Ovary (tissue), 9 donors: ENCODE results near the gene ANGPTL2. TPM values are rescaled to one million over a fixed set of nuclear protein-coding genes. Genes with fewer than 3 reads are reported as not detected.
A peak's percentile ranks its signal among the peaks of the same experiment; 100 is the strongest.

Experiments used
- DNase-seq, 5 donors: peaks; one replicate each; pipeline ENCODE4 v3.0.0-alpha.2; 2019 to 2020
- H3K27ac ChIP-seq, 2 donors: fragments of 200-600 bp; one replicate each; pipeline versions ENCODE4 v1.5.1 to v1.8.0; 2019 to 2022
- H3K27me3 ChIP-seq: fragments of 200-600 bp; one replicate; pipeline ENCODE4 v1.8.0; 2022
- H3K36me3 ChIP-seq: fragments of 200-600 bp; sonication (generic); one replicate; pipeline ENCODE4 v1.5.1; 2019
- H3K4me1 ChIP-seq: one replicate; pipeline ENCODE4 v1.8.1; 2013; ENCODE audit warnings: mild to moderate bottlenecking, moderate library complexity; ENCODE audit not compliant: insufficient read depth
- H3K4me3 ChIP-seq: fragments of 200-600 bp; sonication (generic); one replicate; pipeline ENCODE4 v1.5.1; 2017
- H3K9me3 ChIP-seq, 2 donors: fragments of 200-600 bp in 1 of 2; sonication (generic) in 1 of 2; one replicate each; pipeline versions ENCODE4 v1.5.1 to v1.8.1; 2013 to 2019; ENCODE audit warnings: mild to moderate bottlenecking in 1 of 2, moderate library complexity in 1 of 2
- CTCF ChIP-seq, 3 donors: fragments of 450-650 bp in 2 of 3; fragments of 200-600 bp in 1 of 3; IDR thresholded peaks; one replicate each; pipeline versions ENCODE4 v1.5.1 to v1.8.0; 2016 to 2022; ENCODE audit warnings: antibody characterized with exemption in 3 of 3, mild to moderate bottlenecking in 1 of 3
- EP300 ChIP-seq: sonication (generic); formaldehyde crosslinking; IDR thresholded peaks from one replicate; pipeline ENCODE4 v1.6.1; 2017; ENCODE audit warnings: antibody characterized with exemption
- POLR2A ChIP-seq: fragments of 450-650 bp; IDR thresholded peaks from one replicate; pipeline ENCODE4 v1.6.1; 2017; ENCODE audit warnings: antibody characterized with exemption, mild to moderate bottlenecking, moderate library complexity
- WGBS, 3 donors: extraction: QIAGEN DNeasy Blood & Tissue Kit in 1 of 3; methylation state at CpG; one replicate each; pipeline versions ENCODE4 v1.1.5 to v1.1.7; 2013 to 2017; 5-methylcytosine and 5-hydroxymethylcytosine counted together
- intact Hi-C, 4 donors: fragments of 100-400 bp; cut with DNase I; formaldehyde crosslinking; loops; one replicate each; pipeline versions ENCODE4 v1.11.0 to v1.15.1; 2022 to 2023
- polyA plus RNA-seq, 2 donors: library from polyadenylated mRNA; stranded (reverse); fragments of 200-250 nt in 1 of 2; fragments of 350-450 nt in 1 of 2; fragmentation: Illumina TruSeq in 1 of 2; extraction: RNeasy Lipid Tissue Mini Kit (QIAGEN cat#74804) in 1 of 2; gene quantifications; one replicate each; pipeline ENCODE4 v1.2.3, GENCODE V29; 2013 to 2014
- total RNA-seq, 7 donors: library from RNA; depleted of rRNA in 2 of 7; stranded (reverse); fragments of >200 nt in 2 of 7; fragmentation: NEBNext Ultra II Directional in 3 of 7; extraction: Animal tissue kit (Norgen Biotek cat#: 25700) in 3 of 7; gene quantifications; one replicate each; pipeline versions ENCODE4 v1.1.0 to v1.2.4, GENCODE V29; 2016 to 2023
- donor health status: DM: no; HTN: no; CAD: no; lungs with moderate emphysema.
- donor health status: DM: no; HTN: no; CAD: no.
- donor health status: Bipolar disorder and iron deficiency.
- donor health status: DM: yes; HTN: yes; CAD: no.
- donor health status: DM: no; HTN: no; CAD: no.
- donor health status: DM: yes; HTN: yes; CAD: no.

ANGPTL2 gene
- total and polyA plus RNA-seq, 9 donors = 9.8 to 114 (median 64.1) TPM

GRCh38 chr9:127135056-127135745 lies 12.8 kb upstream of the ANGPTL2 start:
- intact Hi-C loops = loop anchor here in 1 of 4 donors (5.0 kb wide), 1 partner anchor 47 kb away; no protein-coding TSS in a partner anchor
- peak; percentile 9 to 30 (median 24) for DNase-seq
- H3K36me3 ChIP-seq = no peaks in the 10 kb centered on the region
- 63 to 89% (median 70%) methylated on average over 4 of the region's 4 CpGs for WGBS, 3 donors
- peaks cover 12% of the 10 kb centered on the region for H3K4me1 ChIP-seq
- H3K27me3 ChIP-seq = no peaks in the 10 kb centered on the region
- peak overlapping the region in 1 of 2 donors; percentile 24 for H3K27ac ChIP-seq
- H3K4me3 ChIP-seq = no peak overlapping the region
- TF ChIP-seq CTCF (IDR thresholded peaks at IDR 0.05) = no peak
- TF ChIP-seq POLR2A = no peak
- no peak for TF ChIP-seq EP300
- H3K9me3 ChIP-seq = no peaks in the 10 kb centered on the region

GRCh38 chr9:127133739-127134167 lies 11.3 kb upstream of the ANGPTL2 start:
- Histone ChIP-seq H3K36me3 (no peaks in the 10 kb centered on the region), H3K4me3 (no peak overlapping the region), H3K27ac (peak overlapping the region; percentile 64 to 67), H3K4me1 (peaks cover 12% of the 10 kb centered on the region), H3K27me3 (no peaks in the 10 kb centered on the region), H3K9me3 (no peaks in the 10 kb centered on the region)
- TF ChIP-seq POLR2A (no peak), CTCF (IDR thresholded peaks at IDR 0.05) (no peak), EP300 (no peak)
- intact Hi-C loops = loop anchor here in 1 of 4 donors (5.0 kb wide), 1 partner anchor 44 kb away; no protein-coding TSS in a partner anchor
- DNase-seq = peak; percentile 72 to 82 (median 79)
- WGBS, 3 donors = 5 to 8% (median 6%) methylated on average over 13 of the region's 13 CpGs

- intact Hi-C loops = loop anchor here in 1 of 4 donors (5.0 kb wide), 1 partner anchor 44 kb away; no protein-coding TSS in a partner anchor
- peaks cover 12% of the 10 kb centered on the region for H3K4me1 ChIP-seq
- peak in 4 of 5 donors; percentile 35 to 50 (median 44) for DNase-seq
- 52 to 64% (median 58%) methylated on average over 15 of the region's 15 CpGs for WGBS, 3 donors
- TF ChIP-seq POLR2A (no peak), CTCF (IDR thresholded peaks at IDR 0.05) (no peak), EP300 (no peak)
- H3K27ac ChIP-seq = peak overlapping the region; percentile 64 to 67
- no peaks in the 10 kb centered on the region for H3K36me3 ChIP-seq
- H3K9me3 ChIP-seq = no peaks in the 10 kb centered on the region
- no peaks in the 10 kb centered on the region for H3K27me3 ChIP-seq
- H3K4me3 ChIP-seq = no peak overlapping the region
Measured at GRCh38 chr9:127132921-127133647, 10.6 kb upstream of the ANGPTL2 start.

- Histone ChIP-seq H3K9me3 (no peaks in the 10 kb centered on the region), H3K4me3 (no peak overlapping the region), H3K27me3 (no peaks in the 10 kb centered on the region), H3K4me1 (peaks cover 12% of the 10 kb centered on the region), H3K36me3 (no peaks in the 10 kb centered on the region), H3K27ac (no peak overlapping the region)
- intact Hi-C loops = loop anchor here in 1 of 4 donors (5.0 kb wide), 1 partner anchor 45 kb away; no protein-coding TSS in a partner anchor
- TF ChIP-seq POLR2A = no peak
- no peak for TF ChIP-seq CTCF (IDR thresholded peaks at IDR 0.05)
- no peak for TF ChIP-seq EP300
- 85 to 94% (median 91%) methylated on average over 4 of the region's 4 CpGs for WGBS, 3 donors
- DNase-seq = peak in 3 of 5 donors; percentile 17 to 28 (median 24)
Measured at GRCh38 chr9:127132375-127132774, 9.9 kb upstream of the ANGPTL2 start.
